ENCODE results near the gene GTF2IRD1. TPM values are rescaled to one million over a fixed set of nuclear protein-coding genes. Genes with fewer than 3 reads are reported as not detected.
A peak's percentile ranks its signal among the peaks of the same experiment; 100 is the strongest.

Gene GTF2IRD1
- total RNA-seq, 4 donors from 2014 or later = 14.6 to 35.7 (median 17.1) TPM

DNA sequence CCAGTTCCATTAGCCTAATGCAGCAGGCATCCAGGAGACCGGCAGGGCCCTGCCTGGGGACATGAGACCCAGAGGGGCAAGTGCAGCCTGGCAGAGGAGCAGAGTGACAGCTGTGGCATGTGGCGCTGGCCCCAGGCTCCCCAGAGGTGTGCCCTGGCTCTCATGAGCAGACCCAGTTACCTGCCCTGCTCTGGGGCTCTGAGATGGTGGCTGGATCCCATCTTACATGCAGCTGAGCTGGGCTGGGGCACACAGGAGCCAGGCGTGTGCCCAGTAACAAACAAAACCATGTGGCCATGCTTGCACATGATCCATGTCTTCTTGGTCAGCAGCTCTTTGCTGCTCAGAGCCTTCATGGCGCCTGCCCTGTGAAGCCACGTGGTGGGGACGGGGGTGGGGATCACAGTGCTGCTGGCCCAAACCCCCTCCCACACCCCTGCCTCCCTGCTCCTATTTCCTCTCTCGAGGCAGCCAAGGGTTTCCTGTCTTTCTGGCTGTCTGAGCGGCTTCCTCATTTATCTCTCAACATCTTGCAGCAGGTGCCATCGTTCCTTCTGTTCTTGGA is 163.6 kb downstream of the GTF2IRD1 start:
- Histone ChIP-seq H3K36me3 (no peaks in the 10 kb centered on the region), H3K4me3 (no peak overlapping the region), H3K9me3 (no peaks in the 10 kb centered on the region), H3K27ac (no peak overlapping the region), H3K4me1 (peaks cover 0 to 14% (median 4%) of the 10 kb centered on the region in 4 donors), H3K27me3 (no peaks in the 10 kb centered on the region)
- WGBS, 2 donors = 52 to 57% methylated on average over 9 of the region's 9 CpGs
- DNase-seq (ENCODE audit: low spot score in 2 of 2) = no peak
- TF ChIP-seq POLR2A (IDR thresholded peaks at IDR 0.05) (no peak), CTCF (IDR thresholded peaks at IDR 0.05) (no peak), EP300 (IDR thresholded peaks at IDR 0.05) (no peak)

- Histone ChIP-seq H3K4me3 (no peak overlapping the region), H3K27me3 (no peaks in the 10 kb centered on the region), H3K4me1 (peaks cover 0 to 7% (median 4%) of the 10 kb centered on the region in 4 donors), H3K9me3 (no peaks in the 10 kb centered on the region), H3K36me3 (no peaks in the 10 kb centered on the region), H3K27ac (no peak overlapping the region)
- no peak for DNase-seq (ENCODE audit: low spot score in 2 of 2)
- TF ChIP-seq EP300 (IDR thresholded peaks at IDR 0.05) = no peak
- TF ChIP-seq CTCF (IDR thresholded peaks at IDR 0.05) = no peak
- no peak for TF ChIP-seq POLR2A (IDR thresholded peaks at IDR 0.05)
- 67 to 75% methylated on average over 14 of the region's 14 CpGs for WGBS, 2 donors
Observed at GRCh38 chr7:74619235-74619860, 165.6 kb downstream of the GTF2IRD1 start.

- no peak for DNase-seq (ENCODE audit: low spot score in 2 of 2)
- Histone ChIP-seq H3K4me3 (no peak overlapping the region), H3K9me3 (no peaks in the 10 kb centered on the region), H3K27me3 (no peaks in the 10 kb centered on the region), H3K36me3 (no peaks in the 10 kb centered on the region), H3K27ac (no peak overlapping the region), H3K4me1 (peaks cover 0 to 18% (median 4%) of the 10 kb centered on the region in 4 donors)
- 88 to 92% methylated on average over 5 of the region's 5 CpGs for WGBS, 2 donors
- TF ChIP-seq CTCF (IDR thresholded peaks at IDR 0.05) = no peak
- TF ChIP-seq EP300 (IDR thresholded peaks at IDR 0.05) = no peak
- TF ChIP-seq POLR2A (IDR thresholded peaks at IDR 0.05) = no peak
Observed at GRCh38 chr7:74622228-74622749, 168.6 kb downstream of the GTF2IRD1 start.

GRCh38 chr7:74623135-74623534 is 169.4 kb downstream of the GTF2IRD1 start:
- H3K27ac ChIP-seq = no peak overlapping the region
- no peaks in the 10 kb centered on the region for H3K36me3 ChIP-seq
- H3K27me3 ChIP-seq = no peaks in the 10 kb centered on the region
- H3K4me3 ChIP-seq = no peak overlapping the region
- H3K9me3 ChIP-seq = no peaks in the 10 kb centered on the region
- 78 to 80% methylated on average over 9 of the region's 9 CpGs for WGBS, 2 donors
- DNase-seq (ENCODE audit: low spot score in 2 of 2) = no peak
- TF ChIP-seq POLR2A (IDR thresholded peaks at IDR 0.05) (no peak), CTCF (IDR thresholded peaks at IDR 0.05) (no peak), EP300 (IDR thresholded peaks at IDR 0.05) (no peak)
- H3K4me1 ChIP-seq = peaks cover 0 to 22% (median 3%) of the 10 kb centered on the region in 4 donors

DNA sequence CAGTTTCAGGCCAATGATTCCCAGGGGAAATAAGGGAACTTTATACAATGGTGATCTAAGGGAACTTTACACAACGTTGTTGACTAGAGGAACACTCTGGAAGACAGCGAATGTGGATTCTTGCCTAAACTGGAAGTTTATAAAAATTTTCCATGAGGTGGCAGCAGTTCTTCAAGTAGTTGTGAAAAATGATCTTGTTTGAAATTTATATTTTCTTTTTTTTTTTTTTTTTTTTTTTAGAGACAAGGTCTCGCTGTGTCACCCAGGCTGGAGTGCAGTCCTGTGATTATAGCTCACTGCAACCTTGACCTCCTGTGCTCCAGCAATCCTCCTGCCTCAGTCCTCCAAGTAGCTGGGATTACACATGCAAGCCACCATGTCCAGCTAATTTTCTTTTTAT is 171.7 kb downstream of the GTF2IRD1 start:
- Histone ChIP-seq H3K27ac (peak overlapping the region in 1 of 4 donors; percentile 68), H3K27me3 (no peaks in the 10 kb centered on the region), H3K4me1 (peaks cover 0 to 32% (median 8%) of the 10 kb centered on the region in 4 donors), H3K9me3 (no peaks in the 10 kb centered on the region), H3K4me3 (no peak overlapping the region), H3K36me3 (no peaks in the 10 kb centered on the region)
- DNase-seq (ENCODE audit: low spot score in 2 of 2) = peak in 1 of 2 donors; percentile 23
- 2 to 4% methylated on average over 3 of the region's 3 CpGs for WGBS, 2 donors
- peak in 1 of 5 experiments; percentile 25 for TF ChIP-seq CTCF (IDR thresholded peaks at IDR 0.05)
- peak; percentile 42 to 47 for TF ChIP-seq EP300 (IDR thresholded peaks at IDR 0.05)
- TF ChIP-seq POLR2A (IDR thresholded peaks at IDR 0.05) = no peak
